GM18861 (cell line): Measurements from ENCODE around the gene CNN1.
"Not testable (repeated sequence)": the region's sequence is repeated elsewhere in the genome, so short reads cannot be mapped to it uniquely, and the experiment has no call there.

Experiments
- ATAC-seq: cut with Tn5 transposase; IDR thresholded peaks from one replicate; pipeline ENCODE4 v1.9.1; 2021; ENCODE audit not compliant: unreplicated experiment

The CNN1 gene

DNA sequence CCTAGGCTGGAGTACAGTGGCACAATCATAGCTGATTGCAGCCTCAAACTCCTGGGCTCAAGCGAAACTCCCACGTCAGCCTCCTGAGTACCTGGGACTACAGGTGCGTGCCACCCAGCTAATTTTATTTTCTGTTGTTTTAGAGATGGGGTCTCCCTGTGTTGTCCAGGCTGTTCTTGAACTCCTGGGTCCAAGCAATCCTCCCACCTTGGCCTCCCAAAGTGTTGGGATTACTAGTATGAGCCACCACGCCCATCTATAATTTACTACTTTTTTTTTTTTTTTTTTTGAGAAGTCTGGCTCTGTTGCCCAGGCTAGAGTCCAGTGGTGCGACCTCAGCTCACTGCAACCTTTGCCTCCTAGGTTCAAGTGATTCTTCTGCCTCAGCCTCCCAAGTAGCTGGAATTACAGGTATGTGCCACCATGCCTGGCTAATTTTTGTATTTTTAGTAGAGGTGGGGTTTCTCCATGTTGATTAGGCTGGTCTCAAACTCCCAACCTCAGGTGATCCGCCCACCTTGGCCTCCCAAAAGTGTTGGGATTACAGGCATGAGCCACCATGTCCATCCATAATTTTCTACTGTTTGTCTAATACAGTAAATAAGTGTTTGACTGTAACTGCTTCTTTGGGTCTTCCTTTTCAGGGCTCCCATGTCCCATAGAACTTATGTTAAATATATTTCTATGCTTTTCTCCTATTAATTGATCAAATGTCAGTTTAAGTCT is 25.6 kb downstream of the CNN1 start:
- not testable (repeated sequence) for ATAC-seq

DNA sequence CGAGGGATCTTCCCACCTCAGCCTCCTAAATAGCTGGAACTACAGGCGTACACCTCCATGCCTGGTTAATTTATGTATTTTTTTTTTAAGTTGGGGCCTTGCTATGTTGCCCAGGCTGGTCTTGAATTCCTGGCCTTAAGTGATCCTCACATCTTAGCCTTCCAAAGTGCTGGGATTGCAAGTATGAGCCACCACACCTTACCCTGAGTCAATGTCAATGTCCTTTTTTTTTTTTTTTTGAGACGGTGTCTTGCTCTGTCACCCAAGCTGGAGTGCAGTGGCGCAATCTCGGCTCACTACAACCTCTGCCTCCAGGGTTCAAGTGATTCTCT is 27.0 kb downstream of the CNN1 start:
- not testable (repeated sequence) for ATAC-seq

DNA sequence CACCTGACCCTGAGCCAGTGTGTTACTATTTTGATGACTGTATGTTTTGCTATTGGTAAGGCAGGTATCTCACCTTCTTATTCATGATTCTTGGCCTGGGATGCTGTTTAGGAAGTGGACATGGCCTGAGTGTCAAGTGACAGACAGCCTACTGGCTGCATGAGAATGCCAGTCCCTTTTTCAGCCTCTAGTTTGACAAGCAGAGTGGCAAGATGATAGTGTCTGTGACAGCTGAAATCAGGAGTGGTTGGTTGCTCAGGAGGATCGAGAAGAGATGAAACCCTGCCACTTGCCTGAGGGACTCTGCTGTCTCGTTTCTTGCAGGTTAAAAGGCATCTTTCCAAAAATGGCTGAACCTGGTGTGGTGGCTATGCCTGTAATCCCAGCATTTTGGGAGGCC is 27.5 kb downstream of the CNN1 start:
- no peak for ATAC-seq

DNA sequence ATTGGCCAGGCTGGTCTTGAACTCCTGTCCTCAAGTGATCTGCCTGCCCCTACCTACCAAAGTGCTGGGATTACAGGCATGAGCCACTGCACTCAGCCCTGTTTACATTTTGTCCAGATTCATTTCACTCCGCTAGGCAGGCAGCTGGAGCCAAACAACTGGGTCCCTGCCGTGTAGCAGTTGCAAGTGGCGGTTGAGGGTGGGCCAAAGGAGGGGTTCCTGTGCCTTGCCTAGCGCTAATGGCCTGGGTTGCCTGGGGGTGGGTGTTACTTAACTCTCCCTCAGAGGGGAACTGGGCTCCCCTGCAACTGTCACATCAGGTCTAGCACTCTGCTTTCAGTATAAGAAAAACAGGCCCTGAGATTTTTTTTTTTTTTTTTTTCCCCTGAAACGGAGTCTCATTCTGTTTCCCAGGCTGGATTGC is 31.4 kb downstream of the CNN1 start:
- no peak for ATAC-seq

DNA sequence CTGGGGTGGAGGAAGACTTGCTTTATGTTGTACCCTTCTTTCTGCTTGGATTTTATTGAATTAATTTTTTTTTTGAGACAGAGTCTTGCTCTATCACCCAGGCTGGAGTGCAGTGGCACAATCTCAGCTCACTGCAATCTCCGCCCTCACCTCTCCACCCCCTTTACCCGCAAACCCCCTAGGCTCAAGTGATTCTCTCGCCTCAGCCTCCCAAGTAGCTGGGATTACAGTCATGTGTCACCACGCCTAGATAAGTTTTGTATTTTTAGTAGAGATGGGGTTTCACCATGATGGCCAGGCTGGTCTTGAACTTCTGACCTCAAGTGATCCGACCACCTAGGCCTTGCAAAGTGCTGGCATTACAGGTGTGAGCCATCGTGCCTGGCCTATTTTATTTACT is 34.7 kb downstream of the CNN1 start:
- not testable (repeated sequence) for ATAC-seq

DNA sequence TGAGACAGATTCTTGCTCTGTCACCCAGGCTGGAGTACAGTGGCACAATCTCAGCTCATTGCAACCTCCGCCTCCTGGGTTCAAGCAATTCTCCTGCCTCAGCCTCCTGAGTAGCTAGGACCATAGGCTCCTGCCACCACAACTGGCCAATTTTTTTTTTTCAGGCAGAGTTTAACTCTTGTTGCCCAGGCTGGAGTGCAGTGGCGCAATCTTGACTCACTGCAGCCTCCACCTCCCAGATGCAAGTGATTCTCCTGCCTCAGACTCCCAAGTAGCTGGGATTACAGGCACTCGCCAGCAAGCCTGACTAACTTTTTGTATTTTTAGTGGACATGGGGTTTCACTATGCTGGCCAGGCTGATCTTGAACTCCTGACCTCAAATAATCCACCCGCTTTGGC is 35.1 kb downstream of the CNN1 start:
- not testable (repeated sequence) for ATAC-seq

DNA sequence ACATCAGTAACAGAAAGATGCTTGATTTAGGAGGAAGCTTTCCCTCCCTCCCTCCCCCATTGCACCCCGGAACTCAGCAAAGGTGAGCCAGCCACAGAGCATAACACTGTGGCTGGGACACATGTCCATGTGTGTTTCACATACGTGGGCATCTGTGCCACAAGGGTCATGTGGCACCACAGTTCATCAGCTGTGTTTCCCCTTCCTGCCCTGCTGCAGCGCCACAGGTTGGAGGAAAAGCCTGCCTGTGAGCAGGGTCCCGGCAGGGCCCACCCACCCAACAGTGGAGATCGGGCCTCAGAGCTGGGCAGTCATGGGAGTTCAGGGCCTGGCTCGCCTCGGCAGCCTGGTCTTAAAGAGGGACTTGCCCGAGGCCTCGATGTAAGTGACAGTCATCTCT is 36.0 kb downstream of the CNN1 start:
- ATAC-seq: no peak

DNA sequence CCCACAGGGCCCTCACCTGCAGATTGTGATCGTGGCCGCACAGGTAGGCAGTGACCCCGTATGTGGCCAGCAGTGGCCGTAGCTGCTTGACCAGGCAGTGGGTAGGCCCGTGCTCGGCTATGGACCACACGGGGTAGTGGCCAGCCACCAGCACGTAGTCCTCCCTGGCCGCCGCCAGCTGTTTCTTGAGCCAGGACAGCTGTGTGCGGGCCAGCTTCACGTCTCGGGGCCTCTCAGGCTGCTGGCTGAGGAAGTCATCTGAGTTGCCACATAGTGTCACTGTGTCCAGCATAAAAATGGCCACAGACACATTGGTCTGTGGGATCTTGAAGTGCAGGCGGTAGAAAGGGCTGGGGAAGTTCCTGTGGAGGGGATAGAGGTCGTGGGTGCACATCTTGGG is 37.6 kb downstream of the CNN1 start:
- no peak for ATAC-seq

DNA sequence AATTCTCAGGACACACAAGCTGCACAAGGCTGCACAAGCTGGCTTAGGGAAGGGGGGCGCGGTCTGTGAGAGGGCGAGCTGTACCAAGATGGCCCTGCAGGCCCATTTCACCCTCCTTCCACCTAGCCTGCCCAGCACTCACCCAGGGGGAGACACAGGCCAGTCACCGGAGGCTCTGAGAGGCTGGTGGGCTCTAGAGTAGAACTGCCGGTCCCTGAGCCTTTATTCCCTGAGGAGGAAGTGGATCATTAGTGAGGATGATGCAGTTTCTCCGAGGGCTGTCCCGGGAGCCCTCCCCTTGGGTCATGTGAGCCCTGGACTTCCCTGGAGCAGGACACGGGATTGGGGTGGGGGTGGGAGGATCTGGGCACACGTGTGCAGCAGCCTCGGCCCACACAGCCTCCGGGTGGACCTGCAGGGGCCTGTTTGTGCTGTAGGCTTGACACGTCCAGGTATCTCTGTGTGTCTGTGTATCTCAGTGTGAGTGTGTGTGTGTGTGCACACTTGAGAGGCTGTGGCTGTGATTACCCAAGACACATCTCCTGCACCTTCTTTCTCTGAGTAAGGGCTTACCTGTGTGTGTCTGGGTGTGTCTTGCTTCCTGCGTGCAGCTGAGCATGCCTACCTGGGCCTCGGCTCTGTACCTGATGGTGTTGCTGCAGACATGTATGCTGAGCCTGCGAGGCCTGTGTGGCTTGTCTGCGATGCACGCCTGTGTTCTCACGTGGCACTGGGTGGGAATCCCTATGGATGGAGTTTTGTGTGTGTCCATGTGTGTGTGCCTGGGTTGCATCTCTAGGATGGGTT is 39.0 kb downstream of the CNN1 start, which contains the start of gene ACP5:
ACP5 (minus strand) TSS at position 195 of the 807 bp plus-strand sequence. CDS start 328 bp downstream, outside the sequence.
- no peak for ATAC-seq

DNA sequence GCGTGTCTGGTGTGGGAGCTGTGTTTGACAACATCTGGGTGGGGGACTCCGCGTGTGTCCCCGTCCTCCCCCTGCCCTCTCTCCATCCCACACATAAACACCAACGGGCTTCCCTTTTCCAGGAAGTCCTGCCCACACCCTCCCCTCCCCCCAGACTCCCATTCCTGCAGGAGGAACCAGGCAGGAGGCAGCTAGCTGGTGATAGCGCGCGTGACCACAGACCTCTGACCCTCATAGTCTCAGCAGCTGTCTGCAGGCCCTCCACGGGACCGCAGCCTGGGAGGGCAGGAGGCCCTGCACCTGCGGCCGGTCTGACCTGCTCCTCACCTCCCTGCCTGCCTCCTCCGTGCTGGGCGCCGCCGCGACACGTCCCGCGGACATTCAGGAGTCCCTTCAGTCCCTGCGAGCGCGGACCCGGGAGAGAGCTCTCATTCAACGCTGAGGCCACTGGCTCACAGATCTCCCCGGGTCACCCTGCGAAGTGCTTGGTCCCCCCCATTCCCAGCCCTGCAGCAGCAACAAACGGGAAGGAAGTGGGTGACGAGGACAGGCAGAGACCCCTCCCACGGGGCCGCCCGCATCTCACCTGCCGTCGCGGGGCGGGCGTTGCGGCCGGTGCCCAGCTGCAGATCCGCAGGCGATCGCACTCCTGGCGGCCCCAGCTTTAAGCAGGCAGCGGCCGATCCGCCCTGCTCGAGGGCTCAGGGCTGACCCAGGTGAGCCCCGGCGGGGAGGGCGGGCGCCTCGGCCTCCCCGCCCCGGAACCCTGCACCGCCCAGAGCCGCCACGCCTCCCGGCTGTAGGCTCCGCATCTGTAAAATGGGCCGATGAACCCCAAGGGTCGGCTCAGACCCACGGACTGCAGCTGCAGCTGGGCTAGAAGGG is 39.8 kb downstream of the CNN1 start:
- no peak for ATAC-seq

DNA sequence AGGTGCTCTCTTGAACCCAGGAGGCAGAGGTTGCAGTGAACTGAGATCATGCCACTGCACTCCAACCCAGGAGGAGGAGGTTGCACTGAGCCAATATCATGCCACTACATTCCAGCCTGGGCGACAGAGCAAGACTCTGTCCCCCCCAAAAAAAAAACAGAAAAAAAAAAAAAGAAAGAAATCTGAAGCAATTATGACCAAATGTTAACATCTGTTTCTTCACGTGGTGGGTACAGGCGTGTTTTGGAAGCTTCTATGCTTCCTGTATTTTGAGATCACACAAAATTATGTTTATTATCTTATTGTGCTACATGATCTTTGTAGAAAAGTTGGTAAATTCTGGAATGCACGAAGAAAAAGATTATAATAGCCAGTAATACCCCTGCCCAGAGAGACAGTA is 41.5 kb downstream of the CNN1 start:
- ATAC-seq: no peak

DNA sequence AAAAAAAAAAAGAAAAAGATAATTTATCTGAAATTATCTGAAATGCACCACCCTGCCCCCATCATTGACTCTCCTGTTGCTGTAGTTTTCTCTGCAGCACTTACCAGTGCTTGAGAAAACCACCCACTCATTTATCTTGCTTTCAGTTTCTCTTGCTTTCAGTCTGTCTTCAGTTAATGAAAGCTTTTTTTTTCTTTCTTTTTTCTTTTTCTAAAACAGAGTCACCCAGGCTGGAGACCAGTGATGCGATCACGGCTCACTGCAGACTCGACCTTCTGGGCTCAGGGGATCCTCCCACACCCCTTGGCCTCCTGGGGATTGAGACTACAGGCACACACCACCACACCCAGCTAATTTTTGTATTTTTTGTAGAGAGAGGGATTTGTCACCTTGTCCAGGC is 43.1 kb downstream of the CNN1 start:
- ATAC-seq: peak; percentile 82

DNA sequence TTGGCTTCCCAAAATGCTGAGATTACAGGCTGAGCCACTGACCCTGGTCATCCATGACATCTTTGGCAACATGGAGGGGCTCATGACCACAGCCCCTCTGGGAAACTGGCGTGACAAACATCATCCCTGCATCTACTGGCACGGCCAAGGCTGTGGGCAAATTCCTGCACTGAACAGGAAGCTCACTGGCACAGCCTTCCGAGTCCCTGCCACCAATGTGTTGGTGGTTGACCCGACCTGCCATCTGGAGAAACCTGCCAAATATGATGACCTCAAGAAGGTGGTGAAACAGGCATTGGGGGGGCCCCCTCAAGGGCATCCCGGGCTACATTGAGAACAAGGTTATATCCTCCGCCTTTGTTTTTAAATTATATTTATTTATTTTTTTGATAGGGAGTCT is 47.7 kb downstream of the CNN1 start:
- ATAC-seq: no peak

DNA sequence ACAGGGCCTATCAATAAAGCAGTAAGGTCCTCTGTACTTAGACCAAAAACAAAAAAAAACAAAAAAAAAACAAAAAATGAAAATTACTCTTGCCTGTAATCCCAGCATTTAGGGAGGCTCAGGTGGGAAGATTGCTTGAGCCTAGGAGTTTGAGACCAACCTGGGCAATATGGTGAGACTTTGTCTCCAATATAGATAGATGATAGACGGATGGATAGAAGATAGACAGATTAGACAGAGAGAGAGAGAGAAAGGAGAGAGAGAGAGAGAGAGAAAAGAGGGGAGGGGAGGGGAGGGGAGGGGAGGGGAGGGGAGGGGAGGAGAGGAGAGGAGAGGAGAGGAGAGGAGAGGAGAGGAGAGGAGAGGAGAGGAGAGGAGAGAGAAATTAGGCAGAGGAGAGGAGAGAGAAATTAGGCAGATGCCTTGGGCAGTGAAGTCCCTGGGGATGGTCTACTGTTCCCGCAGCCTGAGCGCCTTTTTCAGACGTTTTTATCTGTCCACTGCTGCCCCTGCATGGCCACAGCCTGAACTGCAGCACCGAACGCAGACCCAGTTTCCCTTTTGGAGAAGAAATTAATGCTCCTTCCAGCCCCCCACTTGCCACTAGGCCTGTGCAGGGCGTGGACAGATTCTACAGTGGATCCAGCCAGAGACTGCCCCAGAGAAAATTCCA is 48.8 kb downstream of the CNN1 start:
- ATAC-seq: no peak

DNA sequence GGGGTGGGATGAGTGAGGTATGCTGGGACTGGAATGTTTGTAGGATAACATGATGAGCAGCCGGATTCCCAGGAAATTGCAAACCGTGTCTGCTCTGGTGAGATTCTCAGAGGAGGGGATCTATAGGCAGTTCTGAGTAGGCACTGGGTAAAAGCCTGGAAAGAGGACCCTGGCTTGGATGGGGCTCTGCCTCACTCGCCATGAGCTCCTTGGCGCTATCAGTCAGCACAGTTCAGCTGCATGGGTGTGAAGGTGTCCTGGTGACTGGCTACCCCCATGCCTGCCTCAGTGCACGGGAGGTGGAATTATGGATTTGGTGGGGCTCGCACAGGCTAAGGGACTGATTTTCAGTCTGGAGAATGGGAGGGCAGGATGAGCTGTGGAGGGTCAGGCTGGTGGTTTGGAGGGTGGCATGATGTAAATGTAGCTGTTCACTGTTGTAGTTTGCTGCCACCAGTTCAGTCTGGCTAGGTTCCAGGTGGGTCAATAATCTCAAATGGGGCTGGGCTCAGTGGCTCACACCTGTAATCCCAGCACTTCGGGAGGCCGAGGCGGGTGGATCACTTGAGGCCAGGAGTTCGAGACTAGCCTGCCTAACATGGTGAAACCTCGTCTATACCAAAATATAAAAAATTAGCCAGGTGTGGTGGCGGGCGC is 49.5 kb downstream of the CNN1 start:
- ATAC-seq: no peak

DNA sequence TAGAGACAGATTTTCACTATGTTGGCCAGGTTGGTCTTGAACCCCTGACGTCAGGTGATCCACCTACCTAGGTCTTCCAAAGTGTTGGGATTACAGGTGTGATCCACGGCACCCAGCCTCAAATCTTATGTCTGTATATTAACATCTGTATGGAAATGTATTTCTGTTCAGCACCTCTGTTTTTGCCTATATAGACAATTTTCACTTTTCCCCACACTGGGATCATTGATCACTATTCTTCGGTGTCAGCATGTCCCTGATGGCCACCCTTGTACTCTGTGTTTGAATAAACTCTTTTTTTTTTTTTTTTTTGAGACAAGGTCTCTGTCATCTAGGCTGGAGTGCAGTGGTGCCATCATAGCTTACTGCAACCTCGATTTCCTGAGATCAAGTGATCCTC is 55.4 kb downstream of the CNN1 start:
- ATAC-seq: no peak

DNA sequence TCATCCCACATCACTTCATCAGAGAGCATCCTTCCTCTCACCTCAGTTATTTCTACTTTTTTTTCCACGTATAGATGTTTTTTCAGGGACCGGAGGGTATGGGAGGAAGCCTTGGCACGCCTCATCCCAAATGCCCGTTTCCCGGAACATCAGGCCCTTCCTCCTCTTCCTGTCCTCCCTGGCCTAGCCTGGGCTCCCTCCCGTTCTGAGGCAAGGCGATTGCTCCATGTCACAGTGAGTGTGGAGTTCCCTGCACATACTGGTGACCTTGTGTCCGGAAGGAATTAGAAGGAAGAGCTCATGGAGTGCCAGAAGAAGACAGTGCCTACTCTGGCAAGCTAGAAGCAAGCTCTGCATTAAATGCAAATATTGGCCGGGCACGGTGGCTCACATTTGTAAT is 57.5 kb downstream of the CNN1 start:
- ATAC-seq: no peak

DNA sequence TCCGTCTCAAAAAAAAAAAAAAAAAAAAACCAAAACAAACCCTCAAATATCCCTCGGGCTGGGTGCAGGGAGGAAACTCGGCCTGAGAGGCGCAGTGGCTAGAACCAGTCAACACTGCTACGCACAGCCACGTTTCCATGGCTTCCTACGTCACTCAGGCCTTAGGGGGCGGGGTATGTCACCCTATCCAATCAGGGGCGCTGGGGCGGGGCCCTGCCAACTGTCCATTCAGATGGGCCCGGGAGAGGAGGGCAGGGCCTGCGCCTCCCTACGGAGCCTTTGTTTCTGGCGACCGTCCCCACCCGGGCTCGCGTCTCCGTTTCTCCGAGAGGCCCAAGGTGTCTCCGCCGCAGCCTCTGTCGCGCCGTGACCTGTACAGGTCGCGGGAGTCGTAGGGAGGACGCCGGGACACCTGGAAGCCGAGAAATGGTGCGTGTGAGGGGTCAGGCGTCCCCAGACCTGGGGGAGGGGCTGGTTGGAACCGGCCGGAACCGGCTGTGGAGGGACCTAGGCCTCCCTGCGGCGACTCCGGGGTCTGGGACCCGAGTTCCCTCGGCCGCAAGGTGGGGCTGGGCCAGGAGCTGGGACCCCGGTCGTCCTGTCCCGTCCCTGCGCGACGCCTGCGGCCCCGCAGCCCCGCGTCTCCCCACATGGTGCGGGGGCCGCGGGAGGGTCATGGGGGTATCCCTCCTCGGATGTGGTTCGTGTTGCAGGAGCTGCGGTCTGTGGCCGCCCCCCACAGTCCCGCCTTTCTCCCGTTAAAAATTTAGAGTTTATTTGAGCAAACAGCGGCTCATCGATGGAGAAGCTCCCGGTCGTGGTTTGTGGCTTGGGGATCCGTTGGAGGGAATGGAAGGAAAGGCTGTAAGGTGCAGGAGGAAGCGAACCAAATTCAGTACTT is 58.8 kb downstream of the CNN1 start, which contains the start of gene ZNF627:
ZNF627 (plus strand) TSS at position 282 of the 901 bp plus-strand sequence; CDS start at position 427, 145 bp downstream.
- ATAC-seq: peak; percentile 89

DNA sequence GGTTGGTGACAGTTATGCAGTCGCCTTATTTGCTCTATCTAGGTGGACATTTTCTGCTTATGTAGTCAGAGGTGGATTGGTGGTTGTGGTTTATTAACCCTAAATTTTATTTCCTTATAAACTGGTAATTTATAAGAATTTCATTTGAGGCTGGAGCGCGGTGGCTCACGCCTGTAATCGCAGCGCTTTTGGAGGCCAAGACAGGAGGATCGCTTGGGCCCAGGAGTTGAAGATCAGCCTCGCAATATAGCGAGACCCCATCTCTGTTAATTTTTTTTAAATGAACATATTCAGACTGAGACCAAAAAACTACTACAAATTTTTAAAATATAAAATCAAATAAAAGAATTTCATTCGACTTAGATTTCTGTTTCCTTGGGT is 59.4 kb downstream of the CNN1 start:
- no peak for ATAC-seq
